Measurements from ENCODE around the gene PORCN.

- TF ChIP-seq, protein P1, sequence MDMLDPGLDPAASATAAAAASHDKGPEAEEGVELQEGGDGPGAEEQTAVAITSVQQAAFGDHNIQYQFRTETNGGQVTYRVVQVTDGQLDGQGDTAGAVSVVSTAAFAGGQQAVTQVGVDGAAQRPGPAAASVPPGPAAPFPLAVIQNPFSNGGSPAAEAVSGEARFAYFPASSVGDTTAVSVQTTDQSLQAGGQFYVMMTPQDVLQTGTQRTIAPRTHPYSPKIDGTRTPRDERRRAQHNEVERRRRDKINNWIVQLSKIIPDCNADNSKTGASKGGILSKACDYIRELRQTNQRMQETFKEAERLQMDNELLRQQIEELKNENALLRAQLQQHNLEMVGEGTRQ (CRISPR knock-in tag; IDR thresholded peaks at IDR 0.05), result no peak
- TF ChIP-seq, protein P2, sequence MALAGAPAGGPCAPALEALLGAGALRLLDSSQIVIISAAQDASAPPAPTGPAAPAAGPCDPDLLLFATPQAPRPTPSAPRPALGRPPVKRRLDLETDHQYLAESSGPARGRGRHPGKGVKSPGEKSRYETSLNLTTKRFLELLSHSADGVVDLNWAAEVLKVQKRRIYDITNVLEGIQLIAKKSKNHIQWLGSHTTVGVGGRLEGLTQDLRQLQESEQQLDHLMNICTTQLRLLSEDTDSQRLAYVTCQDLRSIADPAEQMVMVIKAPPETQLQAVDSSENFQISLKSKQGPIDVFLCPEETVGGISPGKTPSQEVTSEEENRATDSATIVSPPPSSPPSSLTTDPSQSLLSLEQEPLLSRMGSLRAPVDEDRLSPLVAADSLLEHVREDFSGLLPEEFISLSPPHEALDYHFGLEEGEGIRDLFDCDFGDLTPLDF (CRISPR knock-in tag; IDR thresholded peaks at IDR 0.05), result no peak
- TF ChIP-seq, protein P3, sequence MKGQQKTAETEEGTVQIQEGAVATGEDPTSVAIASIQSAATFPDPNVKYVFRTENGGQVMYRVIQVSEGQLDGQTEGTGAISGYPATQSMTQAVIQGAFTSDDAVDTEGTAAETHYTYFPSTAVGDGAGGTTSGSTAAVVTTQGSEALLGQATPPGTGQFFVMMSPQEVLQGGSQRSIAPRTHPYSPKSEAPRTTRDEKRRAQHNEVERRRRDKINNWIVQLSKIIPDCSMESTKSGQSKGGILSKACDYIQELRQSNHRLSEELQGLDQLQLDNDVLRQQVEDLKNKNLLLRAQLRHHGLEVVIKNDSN (CRISPR knock-in tag; IDR thresholded peaks at IDR 0.05), result no peak
- no peak for TF ChIP-seq ATF2 (CRISPR knock-in tag; IDR thresholded peaks at IDR 0.05; ENCODE audit: borderline replicate concordance, low read depth)
- TF ChIP-seq CDX4 (CRISPR knock-in tag; IDR thresholded peaks at IDR 0.05; ENCODE audit: borderline replicate concordance), result no peak
- TF ChIP-seq TEAD4 (CRISPR knock-in tag; IDR thresholded peaks at IDR 0.05), result no peak
- no peak for TF ChIP-seq CTCF (IDR thresholded peaks at IDR 0.05)
- no peak for TF ChIP-seq SP1 (CRISPR knock-in tag; conservative IDR thresholded peaks at IDR 0.05)
- no peak for TF ChIP-seq CREB1 (CRISPR knock-in tag; IDR thresholded peaks at IDR 0.05)
- TF ChIP-seq FOXP1 (CRISPR knock-in tag; IDR thresholded peaks at IDR 0.05; ENCODE audit: borderline replicate concordance), result no peak
- TF ChIP-seq, protein P4, sequence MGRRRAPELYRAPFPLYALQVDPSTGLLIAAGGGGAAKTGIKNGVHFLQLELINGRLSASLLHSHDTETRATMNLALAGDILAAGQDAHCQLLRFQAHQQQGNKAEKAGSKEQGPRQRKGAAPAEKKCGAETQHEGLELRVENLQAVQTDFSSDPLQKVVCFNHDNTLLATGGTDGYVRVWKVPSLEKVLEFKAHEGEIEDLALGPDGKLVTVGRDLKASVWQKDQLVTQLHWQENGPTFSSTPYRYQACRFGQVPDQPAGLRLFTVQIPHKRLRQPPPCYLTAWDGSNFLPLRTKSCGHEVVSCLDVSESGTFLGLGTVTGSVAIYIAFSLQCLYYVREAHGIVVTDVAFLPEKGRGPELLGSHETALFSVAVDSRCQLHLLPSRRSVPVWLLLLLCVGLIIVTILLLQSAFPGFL (CRISPR knock-in tag; IDR thresholded peaks at IDR 0.05; ENCODE audit: borderline replicate concordance), result no peak
- TF ChIP-seq SMAD4 (CRISPR knock-in tag; IDR thresholded peaks at IDR 0.05), result no peak
- TF ChIP-seq, protein P5, sequence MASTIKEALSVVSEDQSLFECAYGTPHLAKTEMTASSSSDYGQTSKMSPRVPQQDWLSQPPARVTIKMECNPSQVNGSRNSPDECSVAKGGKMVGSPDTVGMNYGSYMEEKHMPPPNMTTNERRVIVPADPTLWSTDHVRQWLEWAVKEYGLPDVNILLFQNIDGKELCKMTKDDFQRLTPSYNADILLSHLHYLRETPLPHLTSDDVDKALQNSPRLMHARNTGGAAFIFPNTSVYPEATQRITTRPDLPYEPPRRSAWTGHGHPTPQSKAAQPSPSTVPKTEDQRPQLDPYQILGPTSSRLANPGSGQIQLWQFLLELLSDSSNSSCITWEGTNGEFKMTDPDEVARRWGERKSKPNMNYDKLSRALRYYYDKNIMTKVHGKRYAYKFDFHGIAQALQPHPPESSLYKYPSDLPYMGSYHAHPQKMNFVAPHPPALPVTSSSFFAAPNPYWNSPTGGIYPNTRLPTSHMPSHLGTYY (CRISPR knock-in tag; IDR thresholded peaks at IDR 0.05), result no peak
Observed at GRCh38 chrX:48478806-48479205, 30.0 kb upstream of the PORCN start.

All from WTC11 (cell line).